Fibroblast of the conjunctiva (primary cell): ENCODE data around the gene CNTNAP2.
"Not testable (repeated sequence)": the region's sequence is repeated elsewhere in the genome, so short reads cannot be mapped to it uniquely, and the experiment has no call there.

Source experiments
- DNase-seq: peaks from one replicate; pipeline ENCODE4 v3.0.0-alpha.2; 2010; ENCODE audit warnings: low read depth

Gene CNTNAP2

GRCh38 chr7:148447221-148447849 is 2330.7 kb downstream of the CNTNAP2 start:
- no peak for DNase-seq

GRCh38 chr7:148451526-148451925 is 2334.9 kb downstream of the CNTNAP2 start:
- not testable (repeated sequence) for DNase-seq

GRCh38 chr7:148456351-148456750 is 2339.8 kb downstream of the CNTNAP2 start:
- no peak for DNase-seq

- no peak for DNase-seq
Measured at GRCh38 chr7:148457310-148457921, 2340.8 kb downstream of the CNTNAP2 start.

- DNase-seq = no peak
Measured at GRCh38 chr7:148458263-148458662, 2341.7 kb downstream of the CNTNAP2 start.

- no peak for DNase-seq
Measured at GRCh38 chr7:148461392-148462179, 2345.0 kb downstream of the CNTNAP2 start.

- DNase-seq = not testable (repeated sequence)
Measured at GRCh38 chr7:148462774-148463173, 2346.2 kb downstream of the CNTNAP2 start.

- no peak for DNase-seq
Measured at GRCh38 chr7:148463210-148463609, 2346.6 kb downstream of the CNTNAP2 start.

- no peak for DNase-seq
Measured at GRCh38 chr7:148464947-148465346, 2348.3 kb downstream of the CNTNAP2 start.

- DNase-seq = not testable (repeated sequence)
Measured at GRCh38 chr7:148465441-148465840, 2348.8 kb downstream of the CNTNAP2 start.

GRCh38 chr7:148466120-148466519 is 2349.5 kb downstream of the CNTNAP2 start:
- no peak for DNase-seq

- DNase-seq = no peak
Measured at GRCh38 chr7:148468700-148469098, 2352.1 kb downstream of the CNTNAP2 start.
